Pancreas (tissue), 10 donors: Measurements from ENCODE around the gene BNIP3. TPM values are rescaled to one million over a fixed set of nuclear protein-coding genes. Genes with fewer than 3 reads are reported as not detected.

ENCODE experiments used
- ATAC-seq, 4 donors: fragments of 200-7000 bp; cut with Tn5 transposase; one replicate each; pipeline versions ENCODE4 v1.8.0 to v1.9.1; 2020; ENCODE audit warnings: mild to moderate bottlenecking in 4 of 4, moderate library complexity in 4 of 4
- DNase-seq, 6 donors: peaks; one replicate each; pipeline ENCODE4 v3.0.0-alpha.2; 2020
- FAIRE-seq: peaks from 2 replicates; lab custom pipeline; 2012; peaks lifted over from hg19 to GRCh38; lab: Jason Lieb, UNC
- H3K27ac ChIP-seq, 4 donors: fragments of 200-600 bp; sonication (generic); 1 replicate in 3 of 4; 2 replicates in 1 of 4; pipeline versions ENCODE4 v1.5.0 to v1.8.0; 2020
- H3K27me3 ChIP-seq, 4 donors: fragments of 200-600 bp; one replicate each; pipeline ENCODE4 v1.8.0; 2021
- H3K36me3 ChIP-seq, 3 donors: fragments of 200-600 bp; sonication (generic) in 1 of 3; one replicate each; pipeline versions ENCODE4 v1.5.0 to v1.8.0; 2020 to 2021
- H3K4me1 ChIP-seq, 3 donors: fragments of 200-600 bp; one replicate each; pipeline ENCODE4 v1.8.0; 2021
- H3K4me3 ChIP-seq, 4 donors: fragments of 200-600 bp; sonication (generic) in 2 of 4; one replicate each; pipeline versions ENCODE4 v1.5.0 to v1.8.0; 2020 to 2021
- H3K9me3 ChIP-seq, 4 donors: fragments of 200-600 bp; one replicate each; pipeline ENCODE4 v1.8.0; 2021
- WGBS, 2 donors: extraction: QIAGEN DNeasy Blood & Tissue Kit; methylation state at CpG; one replicate each; pipeline ENCODE4 v1.1.7; 2013; 5-methylcytosine and 5-hydroxymethylcytosine counted together
- intact Hi-C, 3 donors: fragments of 100-400 bp; cut with DNase I; formaldehyde crosslinking; loops; one replicate each; pipeline versions ENCODE4 v1.11.1 to v1.14.2; 2022
- polyA plus RNA-seq, 2 donors: library from polyadenylated mRNA; stranded (reverse); fragments of 200-250 nt; gene quantifications; one replicate each; pipeline ENCODE4 v1.2.3, GENCODE V29; 2013
- total RNA-seq, 6 donors: library from RNA; stranded (reverse); fragmentation: NEBNext Ultra II Directional in 4 of 6; extraction: Animal tissue kit (Norgen Biotek cat#: 25700) in 4 of 6; gene quantifications; one replicate each; pipeline versions ENCODE4 v1.2.1 to v1.2.4, GENCODE V29; 2021 to 2023
- TF ChIP-seq, protein P1 (sequence below), 4 donors: fragments of 200-600 bp; sonication (generic) in 3 of 4; IDR thresholded peaks; one replicate each; pipeline versions ENCODE4 v1.5.0 to v1.8.0; 2021; ENCODE audit warnings: antibody characterized with exemption in 4 of 4
- donor health status: healthy with polysubstance abuse.
- donor health status: DM: no; HTN: no; CAD: no; lungs with moderate emphysema.
- donor health status: DM: no; HTN: no; CAD: no.
- donor health status: control.
- donor health status: control.
- donor health status: Bipolar disorder and iron deficiency.
- donor health status: DM: yes; HTN: yes; CAD: no.
- donor health status: DM: no; HTN: no; CAD: no.
- donor health status: DM: no; HTN: no; CAD: no.
- donor health status: DM: yes; HTN: yes; CAD: no.

The BNIP3 gene
- total and polyA plus RNA-seq, 8 donors: 65.7 to 471 (median 142) TPM

DNA sequence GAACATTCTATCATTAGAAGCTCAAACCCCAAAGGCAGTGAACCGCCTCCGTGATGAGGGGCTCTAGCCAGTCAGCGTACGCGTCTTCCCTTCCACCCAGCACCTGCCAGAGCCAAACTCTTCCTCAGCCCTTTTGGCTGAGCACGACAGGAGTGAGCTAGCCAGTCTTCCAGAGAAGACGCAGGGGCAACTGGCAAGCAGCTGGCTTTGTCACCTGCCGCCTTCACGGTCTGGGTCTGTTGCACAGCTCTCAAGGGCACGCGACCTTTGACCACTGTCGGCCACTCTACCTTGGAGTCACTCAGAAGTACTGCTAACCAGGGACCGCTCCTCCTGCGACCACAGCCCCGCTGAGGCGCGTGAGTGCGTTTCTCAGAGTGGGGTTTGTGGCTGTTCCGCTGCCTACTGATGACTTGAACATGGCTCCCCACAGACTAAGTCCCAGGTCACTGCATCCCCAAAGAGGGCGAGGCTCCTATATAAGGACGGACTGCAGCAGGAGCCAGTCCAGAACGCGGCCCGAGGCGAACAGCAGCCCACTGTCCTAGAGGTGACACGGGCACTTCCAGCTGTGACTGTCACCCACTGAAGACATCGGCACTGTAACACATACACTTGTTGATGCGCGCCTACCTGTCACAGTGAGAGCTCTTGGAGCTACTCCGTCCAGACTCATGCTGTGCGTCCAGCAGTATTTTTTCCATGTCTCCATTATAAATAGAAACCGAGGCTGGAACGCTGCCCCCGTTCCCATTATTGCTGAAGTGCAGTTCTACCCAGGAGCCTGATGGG, 8.4 kb downstream of the BNIP3 start:
- no peaks in the 10 kb centered on the region for H3K9me3 ChIP-seq
- 84 to 86% methylated on average over 34 of the region's 34 CpGs for WGBS, 2 donors
- H3K36me3 ChIP-seq: peaks cover 0 to 54% (median 32%) of the 10 kb centered on the region in 3 donors
- H3K27ac ChIP-seq: no peak overlapping the region
- DNase-seq: peak in 3 of 6 donors; percentile 56 to 76 (median 65)
- TF ChIP-seq, protein P1, sequence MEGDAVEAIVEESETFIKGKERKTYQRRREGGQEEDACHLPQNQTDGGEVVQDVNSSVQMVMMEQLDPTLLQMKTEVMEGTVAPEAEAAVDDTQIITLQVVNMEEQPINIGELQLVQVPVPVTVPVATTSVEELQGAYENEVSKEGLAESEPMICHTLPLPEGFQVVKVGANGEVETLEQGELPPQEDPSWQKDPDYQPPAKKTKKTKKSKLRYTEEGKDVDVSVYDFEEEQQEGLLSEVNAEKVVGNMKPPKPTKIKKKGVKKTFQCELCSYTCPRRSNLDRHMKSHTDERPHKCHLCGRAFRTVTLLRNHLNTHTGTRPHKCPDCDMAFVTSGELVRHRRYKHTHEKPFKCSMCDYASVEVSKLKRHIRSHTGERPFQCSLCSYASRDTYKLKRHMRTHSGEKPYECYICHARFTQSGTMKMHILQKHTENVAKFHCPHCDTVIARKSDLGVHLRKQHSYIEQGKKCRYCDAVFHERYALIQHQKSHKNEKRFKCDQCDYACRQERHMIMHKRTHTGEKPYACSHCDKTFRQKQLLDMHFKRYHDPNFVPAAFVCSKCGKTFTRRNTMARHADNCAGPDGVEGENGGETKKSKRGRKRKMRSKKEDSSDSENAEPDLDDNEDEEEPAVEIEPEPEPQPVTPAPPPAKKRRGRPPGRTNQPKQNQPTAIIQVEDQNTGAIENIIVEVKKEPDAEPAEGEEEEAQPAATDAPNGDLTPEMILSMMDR (IDR thresholded peaks at IDR 0.05): no peak
- peak in 2 of 4 donors; percentile 1 to 2 for ATAC-seq
- no peak for FAIRE-seq
- H3K27me3 ChIP-seq: no peaks in the 10 kb centered on the region
- H3K4me1 ChIP-seq: peaks cover 3 to 40% (median 19%) of the 10 kb centered on the region in 3 donors
- intact Hi-C loops: no loop called here
- no peak overlapping the region for H3K4me3 ChIP-seq

DNA sequence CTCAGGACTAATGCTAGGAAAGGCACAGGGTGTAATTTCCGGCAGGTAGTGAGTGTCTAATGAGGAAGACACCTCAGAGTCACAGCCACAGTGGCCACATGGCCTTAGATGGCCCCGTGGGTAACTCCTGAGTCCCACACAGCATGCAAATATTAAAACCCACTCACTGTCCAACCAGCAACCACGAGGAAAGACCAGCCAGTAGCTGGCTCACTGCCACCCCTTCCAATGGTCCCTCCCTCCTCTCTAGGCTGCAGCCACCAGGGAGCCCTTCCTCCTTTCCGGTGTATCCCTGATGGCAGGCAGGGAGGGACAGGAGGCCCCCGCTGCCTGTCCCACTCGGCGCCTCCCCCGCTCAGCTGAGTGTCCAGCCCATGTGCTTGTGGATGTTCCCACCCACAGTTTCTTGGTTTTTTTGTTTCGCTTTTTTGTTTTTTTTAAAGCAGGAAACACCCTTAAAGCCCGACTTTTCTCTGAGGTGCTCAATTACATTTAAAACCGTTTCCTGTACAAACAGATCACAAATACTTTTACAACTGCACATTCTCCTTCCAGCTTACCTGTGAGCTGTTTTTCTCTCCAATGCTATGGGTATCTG, 9.2 kb downstream of the BNIP3 start:
- peaks cover 3 to 33% (median 19%) of the 10 kb centered on the region in 3 donors for H3K4me1 ChIP-seq
- TF ChIP-seq, protein P1 (IDR thresholded peaks at IDR 0.05): no peak
- H3K9me3 ChIP-seq: no peaks in the 10 kb centered on the region
- H3K4me3 ChIP-seq: no peak overlapping the region
- no peaks in the 10 kb centered on the region for H3K27me3 ChIP-seq
- ATAC-seq: peak; percentile 5 to 70 (median 54)
- H3K36me3 ChIP-seq: peaks cover 0 to 56% (median 32%) of the 10 kb centered on the region in 3 donors
- intact Hi-C loops: no loop called here
- DNase-seq: peak in 4 of 6 donors; percentile 67 to 82 (median 74)
- 41 to 46% methylated on average over 11 of the region's 11 CpGs for WGBS, 2 donors
- peak overlapping the region in 1 of 4 donors; percentile 17 for H3K27ac ChIP-seq
- no peak for FAIRE-seq

DNA sequence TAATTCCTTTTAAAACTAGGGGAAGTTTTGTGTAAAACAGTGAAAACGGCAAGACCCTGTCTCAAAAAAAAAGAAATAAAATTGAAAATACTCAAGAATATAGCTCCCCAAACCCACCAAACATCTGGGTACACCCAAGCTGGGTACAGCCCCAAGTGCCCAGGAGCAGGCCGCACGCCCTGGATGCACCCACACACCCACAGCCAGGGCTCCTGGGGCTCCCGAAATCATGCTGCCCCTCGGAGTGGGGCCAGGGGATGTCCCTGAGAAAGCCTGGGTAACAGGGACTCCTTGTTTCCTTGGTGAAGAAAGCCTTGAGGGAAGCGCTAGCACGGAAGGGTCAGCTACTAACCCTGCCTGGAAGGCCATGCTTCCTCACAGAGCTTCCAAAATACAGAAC, 10.1 kb downstream of the BNIP3 start:
- H3K27ac ChIP-seq: no peak overlapping the region
- DNase-seq: peak in 1 of 6 donors; percentile 48
- no peaks in the 10 kb centered on the region for H3K9me3 ChIP-seq
- H3K4me3 ChIP-seq: no peak overlapping the region
- intact Hi-C loops: no loop called here
- ATAC-seq: no peak
- TF ChIP-seq, protein P1 (IDR thresholded peaks at IDR 0.05): no peak
- H3K36me3 ChIP-seq: peaks cover 0 to 61% (median 32%) of the 10 kb centered on the region in 3 donors
- FAIRE-seq: no peak
- no peaks in the 10 kb centered on the region for H3K27me3 ChIP-seq
- H3K4me1 ChIP-seq: peaks cover 3 to 23% (median 19%) of the 10 kb centered on the region in 3 donors
- 90 to 95% methylated on average over 7 of the region's 7 CpGs for WGBS, 2 donors

DNA sequence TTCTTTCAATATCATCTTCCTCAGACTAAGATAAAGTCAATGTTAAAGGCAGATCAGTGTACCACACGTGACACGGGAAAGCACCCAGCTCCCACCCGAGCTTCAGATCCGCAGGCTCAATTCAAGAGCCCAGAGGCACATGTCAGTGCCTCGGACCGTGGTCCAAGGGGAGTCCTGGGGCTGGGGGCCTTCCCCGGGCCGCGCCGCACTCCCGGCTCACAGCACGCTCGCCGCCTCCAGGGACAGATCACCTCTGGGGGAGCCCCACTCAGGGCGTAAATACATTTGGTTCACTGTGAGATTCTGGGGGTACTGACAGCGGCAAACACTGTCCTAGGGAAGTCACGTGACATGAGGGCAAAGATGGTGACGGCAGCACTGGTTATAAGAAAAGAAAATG, 10.8 kb downstream of the BNIP3 start:
- FAIRE-seq (no peak), ATAC-seq (no peak), DNase-seq (peak in 2 of 6 donors; percentile 31 to 67)
- peaks cover 0 to 61% (median 36%) of the 10 kb centered on the region in 3 donors for H3K36me3 ChIP-seq
- no peaks in the 10 kb centered on the region for H3K27me3 ChIP-seq
- intact Hi-C loops: no loop called here
- 92 to 93% methylated on average over 18 of the region's 18 CpGs for WGBS, 2 donors
- no peaks in the 10 kb centered on the region for H3K9me3 ChIP-seq
- TF ChIP-seq, protein P1 (IDR thresholded peaks at IDR 0.05): no peak
- H3K4me1 ChIP-seq: peaks cover 3 to 19% (median 19%) of the 10 kb centered on the region in 3 donors
- H3K27ac ChIP-seq: no peak overlapping the region
- no peak overlapping the region for H3K4me3 ChIP-seq
